HFF-Myc (cell line): ENCODE results near the gene TRIO.

Experiments
- DNase-seq: peaks from one replicate; pipeline ENCODE4 v3.0.0-alpha.2; 2011; ENCODE audit warnings: low read depth; ENCODE audit errors: extremely low read depth
- H3K4me3 ChIP-seq: replicated peaks from 2 replicates; pipeline ENCODE4 v1.5.1; 2011; ENCODE audit warnings: low read depth, mild to moderate bottlenecking, control low read depth, low read length
- TF ChIP-seq, protein P1 (sequence below): IDR thresholded peaks from 2 replicates; pipeline ENCODE4 v1.5.1; 2012; ENCODE audit warnings: mild to moderate bottlenecking, low read depth, low read length, control low read depth; ENCODE audit errors: missing control alignments

Gene TRIO

DNA sequence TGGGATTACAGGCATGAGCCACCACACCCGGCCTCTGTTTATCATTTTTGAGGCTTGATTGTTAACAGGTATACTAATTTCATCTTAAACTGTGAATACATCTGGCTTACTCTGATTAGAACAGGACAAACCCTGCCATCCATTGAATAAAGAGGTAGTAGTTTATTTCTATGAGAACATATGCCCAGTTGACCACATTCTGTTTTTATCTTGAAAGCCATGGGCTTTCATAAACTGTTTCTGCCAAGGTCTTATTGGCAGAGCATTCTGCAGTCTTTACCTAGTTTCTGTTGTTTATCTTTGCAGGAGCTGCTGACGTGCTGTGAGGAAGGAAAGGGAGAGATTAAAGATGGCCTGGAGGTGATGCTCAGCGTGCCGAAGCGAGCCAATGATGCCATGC, 253.6 kb downstream of the TRIO start:
- DNase-seq, result no peak
- TF ChIP-seq, protein P1, sequence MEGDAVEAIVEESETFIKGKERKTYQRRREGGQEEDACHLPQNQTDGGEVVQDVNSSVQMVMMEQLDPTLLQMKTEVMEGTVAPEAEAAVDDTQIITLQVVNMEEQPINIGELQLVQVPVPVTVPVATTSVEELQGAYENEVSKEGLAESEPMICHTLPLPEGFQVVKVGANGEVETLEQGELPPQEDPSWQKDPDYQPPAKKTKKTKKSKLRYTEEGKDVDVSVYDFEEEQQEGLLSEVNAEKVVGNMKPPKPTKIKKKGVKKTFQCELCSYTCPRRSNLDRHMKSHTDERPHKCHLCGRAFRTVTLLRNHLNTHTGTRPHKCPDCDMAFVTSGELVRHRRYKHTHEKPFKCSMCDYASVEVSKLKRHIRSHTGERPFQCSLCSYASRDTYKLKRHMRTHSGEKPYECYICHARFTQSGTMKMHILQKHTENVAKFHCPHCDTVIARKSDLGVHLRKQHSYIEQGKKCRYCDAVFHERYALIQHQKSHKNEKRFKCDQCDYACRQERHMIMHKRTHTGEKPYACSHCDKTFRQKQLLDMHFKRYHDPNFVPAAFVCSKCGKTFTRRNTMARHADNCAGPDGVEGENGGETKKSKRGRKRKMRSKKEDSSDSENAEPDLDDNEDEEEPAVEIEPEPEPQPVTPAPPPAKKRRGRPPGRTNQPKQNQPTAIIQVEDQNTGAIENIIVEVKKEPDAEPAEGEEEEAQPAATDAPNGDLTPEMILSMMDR, result no peak
- no peak overlapping the region for H3K4me3 ChIP-seq

DNA sequence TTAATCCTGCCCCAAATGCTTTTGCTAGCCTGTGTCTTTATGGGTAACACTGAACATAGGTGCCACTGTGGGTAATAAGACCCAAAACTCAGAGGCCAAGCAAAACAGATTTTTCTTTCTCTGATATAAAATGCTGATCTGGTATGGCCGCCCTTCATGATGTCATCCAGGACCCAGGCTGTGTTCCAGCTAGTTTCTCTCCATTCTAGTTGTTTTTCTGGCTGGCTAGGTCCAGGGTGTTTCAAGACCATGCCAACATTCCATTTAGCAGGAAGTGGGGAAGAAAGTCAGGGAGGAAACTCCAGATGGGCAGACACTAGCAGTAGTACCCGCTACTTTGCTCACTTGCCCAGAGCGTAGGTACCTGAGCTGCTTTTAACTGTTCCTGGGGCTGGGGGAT, 254.6 kb downstream of the TRIO start:
- TF ChIP-seq, protein P1, result no peak
- no peak overlapping the region for H3K4me3 ChIP-seq
- DNase-seq, result peak; percentile 40

DNA sequence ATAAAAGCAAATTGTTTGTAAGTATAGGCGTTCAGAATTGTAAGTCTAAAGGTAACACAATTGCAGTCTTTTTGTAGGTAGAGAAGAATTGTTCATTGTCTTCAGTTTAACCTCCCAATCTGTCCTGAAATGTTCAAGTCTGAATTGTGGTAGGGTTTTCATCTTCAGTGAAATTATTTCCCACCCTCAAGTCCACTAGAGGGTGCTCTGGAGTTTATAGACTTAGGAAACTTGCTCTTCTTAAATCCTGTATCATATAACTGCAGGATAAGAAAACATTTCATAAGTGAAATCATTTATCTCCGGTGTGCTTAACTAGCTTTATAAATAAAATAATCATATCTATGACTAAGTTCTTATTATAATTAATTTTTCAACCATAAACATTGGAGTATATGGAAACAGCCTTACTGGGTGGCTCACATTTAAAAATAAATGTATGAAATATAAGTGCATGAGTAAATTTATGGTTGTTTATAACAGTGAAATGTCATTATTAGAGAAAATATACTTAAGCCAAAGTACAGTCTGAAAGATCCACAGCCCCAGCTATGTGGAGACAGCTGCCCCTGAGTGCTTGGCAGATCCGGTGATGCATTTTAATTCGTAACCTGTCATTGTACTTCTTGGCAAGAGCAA, 256.0 kb downstream of the TRIO start:
- peak; percentile 47 for DNase-seq
- no peak overlapping the region for H3K4me3 ChIP-seq
- TF ChIP-seq, protein P1, result peak; percentile 52

DNA sequence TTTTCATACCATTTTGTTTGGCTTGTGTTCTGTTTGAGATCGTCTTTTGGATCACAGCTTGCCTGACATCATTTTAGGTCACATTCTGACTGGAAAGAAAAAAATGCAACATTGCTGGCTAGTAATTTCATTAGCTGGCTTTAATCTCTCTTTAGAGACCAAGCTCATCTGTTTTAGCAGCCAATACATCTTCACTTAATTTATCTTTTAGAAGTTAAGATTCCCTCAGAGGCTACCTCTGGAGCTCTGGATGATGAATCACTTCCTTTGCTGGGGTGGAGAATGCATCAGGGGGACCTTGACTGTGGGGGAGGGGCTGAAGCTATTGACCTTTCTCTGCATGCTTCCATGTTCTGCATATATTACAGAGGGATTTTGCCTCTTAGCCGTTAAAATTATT, 256.9 kb downstream of the TRIO start:
- no peak overlapping the region for H3K4me3 ChIP-seq
- TF ChIP-seq, protein P1, result no peak
- DNase-seq, result peak; percentile 65

DNA sequence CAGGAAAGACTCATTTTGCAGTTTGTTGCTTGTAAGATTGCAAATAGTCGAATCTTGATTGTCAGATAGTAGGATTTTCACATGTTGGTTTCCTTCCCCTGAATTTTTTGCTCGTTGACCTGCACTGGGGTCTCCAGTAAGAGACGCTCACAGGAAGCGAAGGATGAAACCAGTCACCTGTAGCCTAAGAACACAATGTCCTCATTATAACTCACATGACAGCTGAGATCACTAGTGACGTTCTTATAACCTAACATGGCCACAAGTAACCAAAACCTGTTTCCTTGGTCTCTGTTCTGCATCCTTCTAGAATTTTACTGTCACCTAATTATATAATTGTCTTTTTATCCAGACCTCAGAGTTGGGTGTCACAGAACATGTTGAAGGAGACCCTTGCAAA, 257.5 kb downstream of the TRIO start:
- TF ChIP-seq, protein P1, result no peak
- DNase-seq, result no peak
- H3K4me3 ChIP-seq, result no peak overlapping the region

DNA sequence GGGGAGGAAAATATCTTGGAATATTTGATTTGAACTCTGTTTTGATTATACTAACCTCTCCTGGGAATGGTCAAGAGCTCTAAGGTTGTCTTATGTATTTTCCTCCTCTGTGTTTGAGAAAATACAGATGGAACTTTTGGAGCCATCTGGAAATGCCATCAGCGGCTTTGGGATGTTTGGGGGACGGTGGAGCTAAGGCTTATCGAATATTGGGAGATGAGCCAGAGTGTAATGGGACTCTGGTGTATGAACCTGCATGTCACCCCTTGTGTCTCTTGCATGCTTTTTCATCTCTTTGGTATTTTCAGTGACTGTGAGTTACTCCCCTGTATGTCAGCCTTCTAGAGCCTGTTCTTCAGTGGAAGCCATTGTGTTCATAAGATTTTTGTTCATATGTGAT, 258.5 kb downstream of the TRIO start:
- DNase-seq, result no peak
- TF ChIP-seq, protein P1, result no peak

DNA sequence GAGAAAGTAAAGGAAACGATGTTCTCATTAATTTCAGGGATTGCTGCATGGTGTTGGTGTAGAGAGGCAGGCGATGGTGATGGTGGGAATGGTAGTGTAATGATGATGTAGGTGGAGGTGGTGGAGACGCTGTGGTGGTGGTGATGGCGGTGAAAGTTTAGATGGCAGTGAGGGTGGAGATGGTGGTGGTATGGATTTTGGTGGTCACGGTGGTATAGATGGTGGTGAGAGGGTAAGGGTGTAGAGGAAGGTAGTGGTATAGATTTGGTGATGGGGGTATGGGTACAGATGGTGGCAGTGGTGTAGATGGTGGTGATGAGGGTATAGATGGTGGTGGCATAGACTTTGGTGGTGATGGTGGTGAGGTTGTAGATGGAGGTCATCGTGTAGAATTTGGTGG, 259.3 kb downstream of the TRIO start:
- DNase-seq, result no peak
- TF ChIP-seq, protein P1, result no peak
- H3K4me3 ChIP-seq, result no peak overlapping the region

More for the DNA sequence above, 258.5 kb downstream of the TRIO start:
- no peak overlapping the region for H3K4me3 ChIP-seq
